GM12878 (cell line): ENCODE data around the gene UQCRH. TPM values are rescaled to one million over a fixed set of nuclear protein-coding genes. Genes with fewer than 3 reads are reported as not detected.
A peak's percentile ranks its signal among the peaks of the same experiment; 100 is the strongest.

Experiments
- ATAC-seq: fragments of 200-7000 bp; cut with Tn5 transposase; 3 replicates; pipeline ENCODE4 v1.9.1; 2020; ENCODE audit warnings: mild to moderate bottlenecking, moderate library complexity
- BruUV-seq: library from RNA; stranded (reverse); fragments of 400-500 nt; replicated peaks from 2 replicates; lab custom pipeline; 2021; lab: Mats Ljungman, UMichigan
- CTCF ChIA-PET: fragments of 300-600 bp; sonication (Branson Sonifier 250); formaldehyde crosslinking; extraction: SDS; loops from one replicate; lab custom pipeline; 2021; ENCODE audit warnings: inconsistent platforms; lab: Yijun Ruan, JAX
- POLR2A ChIA-PET: fragments of 350-600 bp; formaldehyde crosslinking; extraction: SDS; loops from one replicate; lab custom pipeline; 2021; ENCODE audit warnings: inconsistent platforms; lab: Charles Lee
- RAD21 ChIA-PET: fragments of 300-600 bp; sonication (Branson Sonifier 250); formaldehyde crosslinking; loops from one replicate; lab custom pipeline; 2023; ENCODE audit warnings: antibody characterized with exemption; ENCODE audit not compliant: unreplicated experiment; lab: Charles Lee
- SMC1A ChIA-PET: fragments of 300-600 bp; sonication (Branson Sonifier 250); formaldehyde crosslinking; loops from one replicate; lab custom pipeline; 2023; ENCODE audit not compliant: unreplicated experiment, uncharacterized antibody; lab: Charles Lee
- DNase-seq: peaks from one replicate; pipeline ENCODE4 v3.0.0-alpha.2; 2011; ENCODE audit warnings: low read depth, low spot score
- FAIRE-seq: peaks from 3 replicates; lab custom pipeline; 2011; peaks lifted over from hg19 to GRCh38; lab: Jason Lieb, UNC
- H2AFZ ChIP-seq: 2 replicates; pipeline ENCODE4 v1.6.0; 2011; ENCODE audit warnings: low read depth, low read length, control low read depth; ENCODE audit not compliant: control insufficient read depth
- H3K27ac ChIP-seq: 2 replicates; pipeline ENCODE4 v1.5.1; 2011; ENCODE audit warnings: control low read depth; ENCODE audit not compliant: control insufficient read depth, insufficient read depth
- H3K27me3 ChIP-seq, 2 experiments: replicated peaks in 1 of 2; 2 replicates each; pipeline versions ENCODE4 v1.6.0 to v1.6.1; 2011; ENCODE audit warnings: low read length in 1 of 2; ENCODE audit not compliant: control insufficient read depth in 2 of 2, insufficient read depth in 2 of 2
- H3K36me3 ChIP-seq, 2 experiments: 2 replicates each; pipeline ENCODE4 v1.5.1; 2011; ENCODE audit warnings: low read length in 1 of 2; ENCODE audit not compliant: control insufficient read depth in 2 of 2, insufficient read depth in 2 of 2
- H3K4me1 ChIP-seq: 2 replicates; pipeline ENCODE4 v1.6.1; 2011; ENCODE audit warnings: mild to moderate bottlenecking, low read length, moderate library complexity, mixed read lengths; ENCODE audit not compliant: control insufficient read depth, insufficient read depth
- H3K4me2 ChIP-seq: 2 replicates; pipeline ENCODE4 v1.6.0; 2011; ENCODE audit warnings: control low read depth; ENCODE audit not compliant: control insufficient read depth, insufficient read depth
- H3K4me3 ChIP-seq: fragments of 200-600 bp; sonication (generic); 2 replicates; pipeline ENCODE4 v1.5.1; 2016
- H3K79me2 ChIP-seq: 2 replicates; pipeline ENCODE4 v1.6.0; 2011; ENCODE audit warnings: low read length; ENCODE audit not compliant: control insufficient read depth, insufficient read depth
- H3K9ac ChIP-seq: 2 replicates; pipeline ENCODE4 v1.8.0; 2011; ENCODE audit warnings: low read length, control low read depth, mixed read lengths; ENCODE audit not compliant: control insufficient read depth, insufficient read depth
- H3K9me3 ChIP-seq: replicated peaks from 3 replicates; pipeline ENCODE4 v1.5.1; 2011; ENCODE audit warnings: mild to moderate bottlenecking, low read length; ENCODE audit not compliant: control insufficient read depth, insufficient read depth
- H4K20me1 ChIP-seq: 2 replicates; pipeline ENCODE4 v1.6.0; 2011; ENCODE audit not compliant: control insufficient read depth, insufficient read depth
- IKZF1 ChIP-seq: fragments of 450-650 bp; conservative IDR thresholded peaks from 2 replicates; pipeline ENCODE4 v1.6.1; 2017; ENCODE audit warnings: antibody characterized with exemption, mild to moderate bottlenecking
- KLF5 ChIP-seq: fragments of 450-650 bp; IDR thresholded peaks from 2 replicates; pipeline ENCODE4 v1.6.1; 2014; ENCODE audit warnings: mild to moderate bottlenecking; ENCODE audit not compliant: partially characterized antibody
- NBN ChIP-seq: fragments of 450-650 bp; IDR thresholded peaks from 2 replicates; pipeline ENCODE4 v1.6.1; 2016
- SREBF1 ChIP-seq: IDR thresholded peaks from 2 replicates; pipeline ENCODE4 v1.6.1; 2012; ENCODE audit warnings: mild to moderate bottlenecking, low read length
- ZBTB11 ChIP-seq: fragments of 450-650 bp; formaldehyde crosslinking; IDR thresholded peaks from 2 replicates; pipeline ENCODE4 v1.5.0; 2022; ENCODE audit warnings: mild to moderate bottlenecking, missing genetic modification characterization
- ZBTB40 ChIP-seq: fragments of 450-650 bp; IDR thresholded peaks from 2 replicates; pipeline ENCODE4 v1.6.1; 2016; ENCODE audit warnings: mild to moderate bottlenecking, moderate library complexity, borderline replicate concordance
- ZNF207 ChIP-seq: fragments of 450-650 bp; IDR thresholded peaks from 2 replicates; pipeline ENCODE4 v1.6.1; 2014; ENCODE audit warnings: antibody characterized with exemption, mild to moderate bottlenecking, borderline replicate concordance
- ZNF384 ChIP-seq: IDR thresholded peaks from 2 replicates; pipeline ENCODE4 v1.6.1; 2012; ENCODE audit warnings: low read depth, mild to moderate bottlenecking, low read length, improper control_type of control experiment, borderline replicate concordance
- WGBS: methylation state at CpG from one replicate; pipeline ENCODE4 v1.1.6; 2016; ENCODE audit warnings: low lambda C conversion rate; ENCODE audit not compliant: insufficient replicate concordance, insufficient coverage; ENCODE audit errors: missing lambda C conversion rate; 5-methylcytosine and 5-hydroxymethylcytosine counted together
- in situ Hi-C: fragments of 300-500 bp; cut with MboI; formaldehyde crosslinking; loops from 9 replicates; pipeline ENCODE4 v1.14.3; 2018; ENCODE audit warnings: mixed read lengths
- intact Hi-C: fragments of 100-400 bp; cut with micrococcal nuclease; formaldehyde crosslinking; loops from one replicate; pipeline ENCODE4 v1.14.2; 2022; ENCODE audit not compliant: unreplicated experiment
- polyA plus RNA-seq, 11 experiments: library from polyadenylated mRNA; depleted of rRNA in 4 of 11; unstranded in 6 of 11; stranded (reverse) in 5 of 11; fragments of >200 nt; fragmentation: Nextera tagmentation in 4 of 11; fragmentation: Illumina TruSeq in 1 of 11; extraction: Ambion mirVana in 4 of 11; extraction: Trizol in 1 of 11; gene quantifications; 1 replicate in 1 of 11; 2 replicates in 10 of 11; pipeline versions ENCODE4 v1.2.1 to v1.2.3, GENCODE V29; 2011 to 2016; ENCODE audit warnings: inconsistent platforms in 2 of 11, missing spikeins in 2 of 11, low read depth in 1 of 11
- total RNA-seq, 4 experiments: library from RNA; depleted of rRNA in 3 of 4; stranded (reverse); fragments of >200 nt in 3 of 4; fragmentation: Illumina TruSeq in 1 of 4; extraction: Trizol in 1 of 4; gene quantifications; 2 replicates each; pipeline versions ENCODE4 v1.2.1 to v1.2.3, GENCODE V29; 2013 to 2021
- TF ChIP-seq, protein P1 (sequence below): IDR thresholded peaks from 2 replicates; pipeline ENCODE4 v1.6.1; 2011; ENCODE audit warnings: low read depth, low read length, improper control_type of control experiment, borderline replicate concordance
- TF ChIP-seq, protein P2 (sequence below): fragments of 450-650 bp; IDR thresholded peaks from 2 replicates; pipeline ENCODE4 v1.6.1; 2016; ENCODE audit warnings: mild to moderate bottlenecking

The UQCRH gene
- total and polyA plus RNA-seq, 10 of the 15 experiments (the other 5 are each of a cell fraction or from before 2014, with no cell fraction given), result 363 to 1,782 (median 597) TPM

- in situ Hi-C loops (loop anchor here (5.0 kb wide), 1 partner anchor 39 kb away; the partner anchor contains the start of genes LRRC41 and UQCRH), intact Hi-C loops (loop anchor here (1.0 to 10.0 kb wide), 3 partner anchors 8 to 657 kb away; partner anchors contain the start of genes GPBP1L1, LRRC41, TMEM69 and UQCRH)
- peaks cover 60% of the 10 kb centered on the region for H3K79me2 ChIP-seq
- peaks cover 2 to 9% of the 10 kb centered on the region in 2 experiments; a peak in 2 of 4 replicates for H3K36me3 ChIP-seq
- H3K4me2 ChIP-seq, result peak overlapping the region; percentile 91
- no peaks in the 10 kb centered on the region for H3K9me3 ChIP-seq
- H2AFZ ChIP-seq, result peak overlapping the region; percentile 85; the same call in 1 of the 2 replicates
- FAIRE-seq (no peak), DNase-seq (no peak), ATAC-seq (no peak; the same call in 2 of the 3 replicates)
- WGBS, result 54% methylated on average over 26 of the region's 31 CpGs
- H3K27ac ChIP-seq, result peak overlapping the region; percentile 97
- ChIA-PET CTCF (interaction anchor here (0.7 to 11.4 kb wide), 12 partner anchors 8 to 117 kb away, joined by 3 to 267 read pairs (median 6); partner anchors contain the start of genes LRRC41, RAD54L and UQCRH), RAD21 (interaction anchor here (1.1 to 5.6 kb wide), 9 partner anchors 9 to 211 kb away, joined by 5 to 49 read pairs (median 7); partner anchors contain the start of genes LRRC41, RAD54L and UQCRH), POLR2A (interaction anchor here (1.7 to 5.1 kb wide), 4 partner anchors 8 to 37 kb away, joined by 6 to 55 read pairs (median 40); partner anchors contain the start of genes LRRC41 and UQCRH), SMC1A (interaction anchor here (1.2 to 11.1 kb wide), 8 partner anchors 7 to 669 kb away, joined by 3 to 141 read pairs (median 8); partner anchors contain the start of genes LRRC41 and UQCRH)
- peak overlapping the region; percentile 97 for H3K9ac ChIP-seq
- H3K4me3 ChIP-seq, result peak overlapping the region; percentile 80
- H4K20me1 ChIP-seq, result no peaks in the 10 kb centered on the region
- TSS peak; percentile 62 for BruUV-seq
- H3K4me1 ChIP-seq, result peaks cover 16% of the 10 kb centered on the region; the same call in 1 of the 2 replicates
- H3K27me3 ChIP-seq, result no peaks in the 10 kb centered on the region
- TF ChIP-seq, protein P1, sequence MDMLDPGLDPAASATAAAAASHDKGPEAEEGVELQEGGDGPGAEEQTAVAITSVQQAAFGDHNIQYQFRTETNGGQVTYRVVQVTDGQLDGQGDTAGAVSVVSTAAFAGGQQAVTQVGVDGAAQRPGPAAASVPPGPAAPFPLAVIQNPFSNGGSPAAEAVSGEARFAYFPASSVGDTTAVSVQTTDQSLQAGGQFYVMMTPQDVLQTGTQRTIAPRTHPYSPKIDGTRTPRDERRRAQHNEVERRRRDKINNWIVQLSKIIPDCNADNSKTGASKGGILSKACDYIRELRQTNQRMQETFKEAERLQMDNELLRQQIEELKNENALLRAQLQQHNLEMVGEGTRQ, result no peak
- TF ChIP-seq SREBF1, result 0 out of 2 replicates have a peak, but pooled peaks have one; percentile 29
- 0 out of 2 replicates have a peak, but pooled peaks have one; percentile 43 for TF ChIP-seq ZBTB40
- 0 out of 2 replicates have a peak, but pooled peaks have one; percentile 3 for TF ChIP-seq ZBTB11 (CRISPR knock-in tag)
- no peak for TF ChIP-seq IKZF1
- TF ChIP-seq, protein P2, sequence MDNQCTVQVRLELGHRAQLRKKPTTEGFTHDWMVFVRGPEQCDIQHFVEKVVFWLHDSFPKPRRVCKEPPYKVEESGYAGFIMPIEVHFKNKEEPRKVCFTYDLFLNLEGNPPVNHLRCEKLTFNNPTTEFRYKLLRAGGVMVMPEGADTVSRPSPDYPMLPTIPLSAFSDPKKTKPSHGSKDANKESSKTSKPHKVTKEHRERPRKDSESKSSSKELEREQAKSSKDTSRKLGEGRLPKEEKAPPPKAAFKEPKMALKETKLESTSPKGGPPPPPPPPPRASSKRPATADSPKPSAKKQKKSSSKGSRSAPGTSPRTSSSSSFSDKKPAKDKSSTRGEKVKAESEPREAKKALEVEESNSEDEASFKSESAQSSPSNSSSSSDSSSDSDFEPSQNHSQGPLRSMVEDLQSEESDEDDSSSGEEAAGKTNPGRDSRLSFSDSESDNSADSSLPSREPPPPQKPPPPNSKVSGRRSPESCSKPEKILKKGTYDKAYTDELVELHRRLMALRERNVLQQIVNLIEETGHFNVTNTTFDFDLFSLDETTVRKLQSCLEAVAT, result peak; percentile 78
- no peak for TF ChIP-seq ZNF207
- TF ChIP-seq NBN, result 0 out of 2 replicates have a peak, but pooled peaks have one; percentile 13
- TF ChIP-seq KLF5, result no peak
- TF ChIP-seq ZNF384, result no peak
These were observed 38.0 kb downstream of the UQCRH start for GRCh38 chr1:46341222-46342083.
